Peyer's patch (tissue), 4 donors: ENCODE data around the gene NPPB.

Experiments used
- CTCF ChIP-seq, 6 experiments: fragments of 450-650 bp in 4 of 6; fragments of 200-600 bp in 2 of 6; sonication (generic) in 1 of 6; IDR thresholded peaks; one replicate each; pipeline ENCODE4 v1.5.1; 2017 to 2019; ENCODE audit warnings: antibody characterized with exemption in 6 of 6, mild to moderate bottlenecking in 3 of 6, moderate library complexity in 1 of 6
- POLR2A ChIP-seq, 2 donors: fragments of 450-650 bp; IDR thresholded peaks; one replicate each; pipeline ENCODE4 v1.5.1; 2017; ENCODE audit warnings: antibody characterized with exemption in 2 of 2, mild to moderate bottlenecking in 2 of 2, moderate library complexity in 2 of 2

DNA sequence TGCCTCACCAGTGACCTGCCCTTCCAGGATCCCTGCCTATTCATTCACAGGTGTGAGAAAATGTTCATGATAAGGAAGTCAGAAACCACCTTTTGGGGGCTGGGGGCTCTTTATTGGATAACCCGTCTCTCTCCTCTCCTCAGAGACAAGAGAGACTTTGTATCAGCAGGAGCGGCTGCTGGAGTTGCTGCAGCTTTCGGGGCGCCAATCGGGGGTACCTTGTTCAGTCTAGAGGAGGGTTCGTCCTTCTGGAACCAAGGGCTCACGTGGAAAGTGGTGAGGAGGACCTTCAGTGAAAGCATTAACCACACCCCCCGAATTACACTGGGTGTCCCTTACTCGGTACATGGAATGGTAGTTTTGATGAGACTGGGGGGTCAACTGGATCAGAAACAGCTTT is 31.8 kb downstream of the NPPB start:
- TF ChIP-seq CTCF (IDR thresholded peaks at IDR 0.05), result no peak
- TF ChIP-seq POLR2A (IDR thresholded peaks at IDR 0.05), result no peak
